SU-DHL-6 (cell line): ENCODE data around the gene TULP4.

ENCODE experiments used
- EZH2phosphoT487 ChIP-seq: fragments of 200-600 bp; sonication (generic), shearing (Covaris generic); conservative IDR thresholded peaks from 2 replicates; pipeline ENCODE4 v1.6.1; 2018; ENCODE audit warnings: mild to moderate bottlenecking, antibody characterized with exemption, low read length, moderate library complexity, mixed read lengths
- TF ChIP-seq, protein P1 (sequence below): fragments of 200-600 bp; sonication (generic); IDR thresholded peaks from one replicate; pipeline ENCODE4 v1.5.1; 2017; ENCODE audit warnings: antibody characterized with exemption, mild to moderate bottlenecking, low read length, moderate library complexity; ENCODE audit not compliant: insufficient read depth, poor library complexity, severe bottlenecking

DNA sequence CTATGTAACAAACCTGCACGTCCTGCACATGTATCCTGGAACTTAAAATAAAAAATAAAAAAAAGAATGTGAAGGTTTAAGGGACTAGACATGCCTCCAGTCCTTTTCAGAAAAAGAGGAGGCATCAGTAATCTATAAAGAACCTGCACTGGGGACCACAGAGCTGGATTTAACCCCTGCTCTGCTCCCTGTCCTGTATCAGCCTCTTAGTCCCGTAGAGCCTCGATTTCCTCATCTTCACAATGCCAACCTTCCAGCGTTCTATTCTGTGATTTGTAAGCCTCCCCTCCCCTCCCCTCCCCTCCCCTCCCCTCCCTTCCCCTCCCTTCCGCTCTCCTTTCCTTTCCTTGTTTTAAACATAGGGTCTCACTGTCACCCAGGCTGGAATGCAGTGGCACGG, 216.6 kb downstream of the TULP4 start:
- TF ChIP-seq, protein P1, sequence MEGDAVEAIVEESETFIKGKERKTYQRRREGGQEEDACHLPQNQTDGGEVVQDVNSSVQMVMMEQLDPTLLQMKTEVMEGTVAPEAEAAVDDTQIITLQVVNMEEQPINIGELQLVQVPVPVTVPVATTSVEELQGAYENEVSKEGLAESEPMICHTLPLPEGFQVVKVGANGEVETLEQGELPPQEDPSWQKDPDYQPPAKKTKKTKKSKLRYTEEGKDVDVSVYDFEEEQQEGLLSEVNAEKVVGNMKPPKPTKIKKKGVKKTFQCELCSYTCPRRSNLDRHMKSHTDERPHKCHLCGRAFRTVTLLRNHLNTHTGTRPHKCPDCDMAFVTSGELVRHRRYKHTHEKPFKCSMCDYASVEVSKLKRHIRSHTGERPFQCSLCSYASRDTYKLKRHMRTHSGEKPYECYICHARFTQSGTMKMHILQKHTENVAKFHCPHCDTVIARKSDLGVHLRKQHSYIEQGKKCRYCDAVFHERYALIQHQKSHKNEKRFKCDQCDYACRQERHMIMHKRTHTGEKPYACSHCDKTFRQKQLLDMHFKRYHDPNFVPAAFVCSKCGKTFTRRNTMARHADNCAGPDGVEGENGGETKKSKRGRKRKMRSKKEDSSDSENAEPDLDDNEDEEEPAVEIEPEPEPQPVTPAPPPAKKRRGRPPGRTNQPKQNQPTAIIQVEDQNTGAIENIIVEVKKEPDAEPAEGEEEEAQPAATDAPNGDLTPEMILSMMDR, result no peak
- no peak for TF ChIP-seq EZH2phosphoT487
